WTC11 (cell line): ENCODE results near the gene CXCR5.

Source experiments
- ATF3 ChIP-seq: sonication (generic); formaldehyde crosslinking; conservative IDR thresholded peaks from 2 replicates; pipeline ENCODE4 v1.8.1; 2022; ENCODE audit warnings: mild to moderate bottlenecking, missing genetic modification reagents
- CTCF ChIP-seq: fragments of 200-600 bp; IDR thresholded peaks from 2 replicates; pipeline ENCODE4 v1.8.0; 2022; ENCODE audit warnings: antibody characterized with exemption
- E2F1 ChIP-seq: sonication (generic); formaldehyde crosslinking; IDR thresholded peaks from 2 replicates; pipeline ENCODE4 v1.8.0; 2022; ENCODE audit warnings: mild to moderate bottlenecking, missing genetic modification reagents
- E2F5 ChIP-seq: sonication (generic); formaldehyde crosslinking; IDR thresholded peaks from 2 replicates; pipeline ENCODE4 v1.8.1; 2022; ENCODE audit warnings: mild to moderate bottlenecking, moderate library complexity, missing genetic modification reagents
- HMGA2 ChIP-seq: fragments of 250-450 bp; sonication (Bioruptor Pico); IDR thresholded peaks from 2 replicates; pipeline ENCODE4 v1.4.0; 2021; ENCODE audit warnings: mild to moderate bottlenecking, moderate library complexity
- MAX ChIP-seq: sonication (generic); formaldehyde crosslinking; IDR thresholded peaks from 2 replicates; pipeline ENCODE4 v1.8.0; 2022; ENCODE audit warnings: mild to moderate bottlenecking, missing genetic modification reagents
- NFYB ChIP-seq: sonication (generic); formaldehyde crosslinking; conservative IDR thresholded peaks from 2 replicates; pipeline ENCODE4 v1.8.0; 2022; ENCODE audit warnings: low read depth, missing genetic modification reagents
- SP1 ChIP-seq: sonication (generic); formaldehyde crosslinking; conservative IDR thresholded peaks from 2 replicates; pipeline ENCODE4 v1.8.1; 2022; ENCODE audit warnings: missing genetic modification reagents
- TEAD4 ChIP-seq: sonication (generic); formaldehyde crosslinking; IDR thresholded peaks from 2 replicates; pipeline ENCODE4 v1.8.0; 2022; ENCODE audit warnings: mild to moderate bottlenecking, missing genetic modification reagents
- ZNF121 ChIP-seq: sonication (generic); formaldehyde crosslinking; IDR thresholded peaks from 2 replicates; pipeline ENCODE4 v1.8.0; 2023; ENCODE audit warnings: missing genetic modification reagents
- ZNF425 ChIP-seq: fragments of 250-450 bp; sonication (Bioruptor Pico); conservative IDR thresholded peaks from 2 replicates; pipeline ENCODE4 v1.9.0; 2021; ENCODE audit warnings: mild to moderate bottlenecking

- TF ChIP-seq CTCF = no peak
- TF ChIP-seq MAX (CRISPR knock-in tag) = no peak; the same call in 1 of the 2 replicates
- TF ChIP-seq SP1 (CRISPR knock-in tag) = no peak
- no peak for TF ChIP-seq TEAD4 (CRISPR knock-in tag)
- TF ChIP-seq NFYB = no peak
- TF ChIP-seq E2F1 (CRISPR knock-in tag) = no peak
- no peak for TF ChIP-seq ZNF121
- no peak for TF ChIP-seq HMGA2 (CRISPR knock-in tag)
- TF ChIP-seq E2F5 (CRISPR knock-in tag) = no peak
- no peak for TF ChIP-seq ATF3
- no peak for TF ChIP-seq ZNF425 (CRISPR knock-in tag)
Measured at GRCh38 chr11:118921121-118921928, 37.6 kb downstream of the CXCR5 start.
